Measurements from ENCODE around the gene SNCB.
"Not testable (repeated sequence)": the region's sequence is repeated elsewhere in the genome, so short reads cannot be mapped to it uniquely, and the experiment has no call there.

SNCB gene

DNA sequence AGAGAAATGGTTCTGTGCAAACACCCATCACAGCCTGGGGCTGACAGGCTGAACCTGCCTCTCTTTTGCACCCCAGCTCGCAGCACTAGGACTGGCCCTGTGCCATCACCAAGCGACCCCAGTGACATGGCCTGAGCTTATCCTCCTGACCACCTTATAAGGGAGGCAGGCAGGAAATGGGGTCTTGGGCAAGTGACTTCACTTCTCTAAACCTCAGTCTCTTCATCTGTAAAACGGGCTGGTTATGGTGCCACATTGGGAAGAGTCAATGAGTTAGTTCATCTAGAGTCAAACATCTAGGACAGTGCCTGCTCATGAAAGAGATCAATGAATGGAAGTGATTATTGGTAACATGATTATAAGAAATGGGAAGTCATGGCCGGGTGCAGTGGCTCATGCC lies 6.2 kb downstream of the SNCB start:
- DNase-seq (ENCODE audit: low spot score), result no peak

DNA sequence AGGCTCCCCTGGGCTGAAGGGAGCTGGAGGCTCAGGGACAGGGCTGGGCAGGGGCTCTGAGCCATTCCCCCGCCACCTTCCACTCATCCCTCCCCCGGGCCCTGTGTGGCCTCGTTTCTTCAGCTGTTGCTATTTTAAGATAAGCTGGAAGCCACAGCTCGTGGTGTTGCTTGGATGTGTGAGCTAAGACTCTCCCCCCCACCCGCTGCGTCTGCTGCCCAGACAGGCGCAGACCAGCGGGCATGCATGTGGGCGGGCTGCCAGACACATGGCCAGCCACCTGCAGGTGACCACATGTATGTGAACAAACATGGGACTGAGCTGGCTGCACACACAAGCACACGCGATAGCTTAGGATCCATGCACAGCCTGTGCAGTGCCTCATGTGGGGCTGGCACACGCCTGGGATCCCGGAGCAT lies 8.7 kb downstream of the SNCB start:
- no peak for DNase-seq (ENCODE audit: low spot score)

DNA sequence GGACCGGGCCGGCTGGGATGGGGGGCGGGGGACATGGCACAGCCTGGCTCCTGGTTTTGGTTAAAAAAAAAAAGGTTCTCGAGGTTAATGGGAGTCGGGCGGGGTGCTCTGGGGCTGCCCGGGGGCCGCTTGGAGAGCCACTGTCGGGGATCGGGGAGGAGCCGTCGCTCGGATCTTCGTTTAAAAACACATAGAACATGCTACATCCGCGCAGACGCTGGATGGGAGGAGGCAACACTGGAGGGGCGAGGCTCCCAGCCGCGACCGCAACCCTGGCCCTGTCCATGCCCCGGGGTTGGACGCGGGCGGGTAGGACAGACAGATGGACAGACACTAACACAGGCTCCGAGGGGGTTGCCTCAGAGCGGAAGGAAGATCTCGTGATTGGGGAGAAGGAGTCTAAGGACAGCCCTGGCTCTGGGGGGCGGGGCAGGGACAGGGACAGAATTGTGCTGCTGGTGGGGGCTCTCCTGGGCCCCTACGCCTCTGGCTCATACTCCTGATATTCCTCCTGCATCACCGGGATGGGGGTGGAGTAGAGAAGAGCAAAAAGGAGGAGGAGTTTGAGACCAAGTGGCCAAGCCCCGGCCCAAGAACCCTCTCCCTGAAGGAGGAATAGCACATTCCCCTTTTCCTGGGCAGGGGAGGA lies 9.9 kb downstream of the SNCB start:
- DNase-seq (ENCODE audit: low spot score), result peak; percentile 32

DNA sequence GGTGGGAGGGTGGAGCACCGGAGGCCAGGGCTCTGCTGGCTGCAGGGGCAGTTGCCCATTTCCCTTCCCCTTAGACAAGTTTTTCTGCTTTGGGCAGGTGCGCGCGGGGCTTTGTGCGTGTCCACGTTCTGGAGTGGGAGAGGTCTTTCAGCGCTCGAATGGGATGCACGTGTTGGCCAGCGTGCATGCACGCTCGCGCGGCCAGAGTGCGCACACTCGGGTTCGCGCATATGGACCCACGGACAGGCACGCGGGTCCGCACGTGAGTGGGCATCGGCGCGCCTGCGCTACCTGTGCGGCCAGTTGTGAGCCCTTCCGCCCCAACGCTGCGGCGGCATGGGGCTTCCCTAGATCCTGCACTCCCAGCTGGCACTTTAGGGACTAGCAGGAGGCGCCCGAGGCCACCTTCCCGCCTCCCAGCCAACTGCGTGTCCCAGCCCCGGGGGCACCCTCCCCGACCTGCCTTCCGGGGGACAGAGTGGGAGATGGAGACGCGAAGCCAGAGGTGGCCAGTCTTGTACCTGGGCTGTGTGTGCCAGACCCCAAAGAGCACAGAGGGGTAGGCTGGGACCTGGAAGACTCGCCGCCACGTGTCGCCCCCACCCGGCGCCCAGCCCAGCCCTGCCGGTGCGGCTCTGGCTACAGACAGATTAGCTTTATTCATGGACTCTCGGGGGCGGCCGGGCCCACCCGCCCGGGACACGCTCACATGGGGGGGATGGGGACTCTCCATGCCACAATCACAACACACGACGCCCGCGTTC lies 10.6 kb downstream of the SNCB start:
- no peak for DNase-seq (ENCODE audit: low spot score)

DNA sequence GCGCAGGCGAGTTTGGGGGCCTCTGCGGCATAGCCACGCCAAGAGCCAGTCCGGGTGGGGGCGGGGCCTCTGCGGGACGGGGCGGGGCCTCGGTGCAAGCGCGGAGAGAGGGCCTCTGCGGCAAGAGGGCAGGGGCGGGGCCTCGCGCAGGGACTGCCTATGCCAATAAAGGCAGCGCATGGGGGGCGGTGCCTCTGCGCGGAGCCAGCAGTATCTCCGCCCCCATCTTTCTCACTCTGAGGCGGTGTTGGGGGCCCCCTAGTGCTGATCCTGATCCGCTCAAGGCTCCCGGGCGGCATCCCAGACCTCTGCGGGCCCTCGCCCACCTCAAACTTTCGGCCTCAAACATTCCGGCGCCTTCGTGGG lies 11.1 kb downstream of the SNCB start:
- DNase-seq (ENCODE audit: low spot score), result peak; percentile 87

DNA sequence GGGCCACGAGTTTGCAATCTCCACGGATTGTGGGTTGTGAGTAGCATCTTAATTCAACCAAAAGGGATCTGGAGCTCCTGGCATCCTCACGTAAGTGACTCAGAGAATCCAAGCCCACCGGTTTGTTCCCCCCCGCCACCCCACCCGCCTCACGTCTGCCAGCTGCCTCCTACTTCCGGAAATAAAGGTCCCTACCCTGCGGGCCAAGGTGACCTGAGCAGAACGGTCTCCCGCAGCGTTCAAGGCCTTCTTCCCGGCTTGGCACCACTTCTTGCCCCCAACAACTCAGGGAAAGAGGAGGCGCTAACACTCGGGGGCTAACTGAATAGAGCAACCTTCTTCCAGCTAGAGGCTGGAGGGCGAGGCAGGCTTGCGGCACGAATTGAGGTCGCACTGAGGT lies 11.6 kb downstream of the SNCB start:
- DNase-seq (ENCODE audit: low spot score), result no peak

DNA sequence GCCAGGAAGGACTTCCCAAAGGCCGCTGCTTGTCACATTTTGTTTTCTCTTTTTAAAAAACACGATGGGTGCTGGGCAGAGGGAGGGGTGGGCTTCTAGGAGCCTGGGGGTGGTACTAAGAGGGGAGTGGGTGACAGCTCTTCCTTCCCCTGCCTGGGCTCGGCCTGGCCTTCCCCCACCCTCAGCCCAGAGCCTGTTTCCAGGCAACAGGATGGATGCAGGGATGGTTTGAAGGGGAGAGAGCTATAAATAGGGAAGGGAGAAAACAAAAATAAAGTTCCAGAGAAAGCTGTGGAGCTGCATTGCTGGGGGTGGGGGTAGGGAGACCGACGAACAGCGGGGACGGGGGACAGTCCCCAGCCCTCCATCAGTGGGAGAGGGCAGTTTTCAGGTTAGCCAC lies 13.8 kb downstream of the SNCB start:
- no peak for DNase-seq (ENCODE audit: low spot score)

DNA sequence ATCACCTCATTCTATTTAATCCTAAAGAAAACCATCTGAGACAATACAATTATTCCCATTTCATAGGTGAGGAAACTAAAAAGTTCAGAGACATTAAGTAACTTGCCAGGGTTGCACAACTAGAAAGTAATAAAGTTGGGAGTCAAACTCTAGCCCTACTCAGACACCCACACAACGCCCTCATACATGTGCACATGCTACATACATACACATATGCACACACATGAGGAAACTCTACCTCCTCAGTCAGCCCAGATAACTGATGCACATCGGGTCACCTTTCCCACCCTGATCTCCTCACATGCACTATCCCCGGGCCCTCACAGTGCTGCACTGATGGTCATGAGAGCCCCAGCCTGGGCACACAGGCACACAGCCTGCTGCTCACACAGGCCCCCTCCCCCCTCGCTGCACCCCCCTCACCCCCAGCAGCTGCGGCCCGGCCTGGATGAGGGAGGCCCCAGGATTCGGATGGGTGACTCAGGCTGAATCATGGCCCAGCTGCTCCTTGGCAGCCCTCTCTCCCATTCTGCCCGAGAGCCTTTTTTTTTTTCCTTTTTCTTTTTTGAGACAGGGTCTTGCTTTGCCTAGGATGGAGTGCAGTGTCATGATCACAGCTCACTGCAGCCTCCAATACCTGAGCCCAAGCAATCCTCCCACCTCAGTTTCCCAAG lies 15.4 kb downstream of the SNCB start:
- no peak for DNase-seq (ENCODE audit: low spot score)

DNA sequence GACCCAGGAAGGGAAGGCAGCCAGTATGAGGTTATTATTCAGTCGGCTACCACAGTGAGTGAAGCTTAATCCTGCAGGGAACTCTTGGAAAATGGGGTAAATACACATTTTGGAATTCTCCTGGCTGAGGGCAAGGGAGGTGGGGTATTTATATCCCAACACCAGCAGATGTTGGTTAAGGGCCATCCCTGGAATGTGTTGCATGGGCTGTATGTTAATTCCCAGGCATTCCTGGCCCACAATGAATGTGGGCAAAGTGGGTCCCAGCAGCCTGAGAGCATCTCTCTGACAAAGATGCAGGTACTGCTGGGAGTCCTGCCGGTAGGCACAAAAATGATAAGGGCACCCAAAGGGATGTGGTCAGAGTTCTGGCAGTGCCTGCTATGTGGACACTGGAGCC lies 17.5 kb downstream of the SNCB start:
- no peak for DNase-seq (ENCODE audit: low spot score)

DNA sequence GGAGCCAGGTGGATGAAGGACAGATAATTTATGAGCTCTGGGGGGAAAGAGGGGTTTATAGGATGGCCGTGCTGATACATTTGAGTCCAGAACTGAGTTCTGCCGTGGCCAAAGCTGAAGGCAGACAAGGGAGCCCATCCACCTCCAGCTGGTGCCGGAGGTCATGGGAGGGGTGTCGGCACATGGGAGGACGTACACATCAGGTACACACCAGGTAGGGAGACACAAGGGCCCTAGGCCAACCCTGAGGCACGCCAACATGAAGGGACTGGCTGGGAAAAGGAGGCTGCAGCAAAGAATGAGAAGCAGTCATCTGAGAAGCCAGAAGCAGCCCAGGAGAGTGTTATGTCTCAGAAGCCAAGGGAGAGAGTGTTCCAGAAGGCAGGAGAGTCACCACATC lies 18.3 kb downstream of the SNCB start:
- no peak for DNase-seq (ENCODE audit: low spot score)

DNA sequence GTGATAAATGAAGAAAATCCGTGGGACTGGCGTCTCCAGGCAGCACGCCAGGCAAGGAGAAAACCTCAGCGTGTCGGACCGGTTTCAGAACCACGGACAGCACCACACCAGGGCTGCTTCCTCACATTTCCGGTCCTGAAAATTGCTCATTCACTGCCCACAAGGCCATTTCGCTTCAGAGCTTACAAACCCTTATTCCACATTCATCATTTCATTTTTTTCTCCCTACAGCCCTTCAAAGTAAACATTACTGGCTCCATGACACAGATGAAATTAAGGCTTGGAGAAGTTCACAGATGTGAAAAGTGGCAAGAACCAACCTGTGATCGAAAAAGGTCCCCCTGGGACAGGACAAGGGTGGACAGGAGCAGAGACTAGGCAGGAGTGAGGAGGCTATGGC lies 18.9 kb downstream of the SNCB start:
- peak; percentile 40 for DNase-seq (ENCODE audit: low spot score)

DNA sequence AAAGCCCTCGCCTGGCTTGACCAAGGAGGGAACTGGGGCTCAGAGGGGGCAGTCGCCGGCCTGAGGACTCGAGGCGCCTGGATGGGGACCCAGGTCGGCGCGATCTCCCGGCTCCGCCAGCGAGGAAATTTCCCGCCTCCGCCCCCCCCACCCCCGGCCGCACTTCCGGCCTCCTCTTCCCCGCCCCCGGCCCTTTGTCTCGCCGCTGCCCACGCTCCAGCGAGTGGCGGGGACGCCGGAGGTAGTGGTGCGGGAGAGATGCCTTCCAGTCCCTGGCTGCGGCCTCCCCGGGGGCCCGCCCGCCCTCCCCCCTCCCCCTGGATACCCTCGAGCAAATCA lies 19.9 kb downstream of the SNCB start:
- no peak for DNase-seq (ENCODE audit: low spot score)

DNA sequence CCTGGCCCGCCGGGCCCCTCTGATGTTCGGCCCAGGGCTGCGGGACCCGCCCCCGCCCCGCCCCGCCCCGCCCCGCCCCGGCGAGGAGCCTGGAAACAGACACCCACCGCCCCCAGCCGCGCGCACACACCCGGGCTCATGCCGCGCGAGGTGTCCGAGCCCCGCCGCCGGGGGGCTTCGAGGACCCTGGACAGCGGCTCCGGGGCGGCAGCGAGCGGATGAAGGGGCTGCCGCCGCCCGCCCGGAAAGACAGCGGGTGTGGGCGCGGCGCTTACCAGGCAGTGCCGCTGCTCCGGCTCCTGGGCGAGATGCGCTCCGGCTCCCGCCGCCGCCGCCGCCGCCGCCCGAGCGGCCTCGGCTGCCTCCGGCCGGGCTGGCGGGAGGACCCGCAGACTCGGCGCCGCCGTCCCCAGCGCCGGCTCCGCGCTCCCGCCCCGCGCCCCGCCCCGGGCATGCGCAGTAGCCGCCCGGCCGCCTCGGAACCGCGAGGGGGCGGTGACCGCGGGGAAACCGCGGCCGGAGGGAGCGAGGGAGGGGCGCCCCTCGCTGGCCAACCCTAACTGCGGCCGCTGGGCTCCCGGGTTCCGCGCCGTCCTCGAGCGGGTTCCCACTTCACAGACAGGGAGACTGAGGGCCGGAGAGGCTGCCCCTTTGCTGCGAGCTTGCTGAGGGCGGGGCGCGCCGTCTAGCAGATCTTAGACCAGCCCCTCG lies 20.5 kb downstream of the SNCB start, which contains the start of gene GPRIN1:
Gene GPRIN1 (minus strand): TSS at position 433 of the 711 bp plus-strand sequence. CDS start 10,322 bp downstream, outside the sequence.
- peak; percentile 48 for DNase-seq (ENCODE audit: low spot score)

DNA sequence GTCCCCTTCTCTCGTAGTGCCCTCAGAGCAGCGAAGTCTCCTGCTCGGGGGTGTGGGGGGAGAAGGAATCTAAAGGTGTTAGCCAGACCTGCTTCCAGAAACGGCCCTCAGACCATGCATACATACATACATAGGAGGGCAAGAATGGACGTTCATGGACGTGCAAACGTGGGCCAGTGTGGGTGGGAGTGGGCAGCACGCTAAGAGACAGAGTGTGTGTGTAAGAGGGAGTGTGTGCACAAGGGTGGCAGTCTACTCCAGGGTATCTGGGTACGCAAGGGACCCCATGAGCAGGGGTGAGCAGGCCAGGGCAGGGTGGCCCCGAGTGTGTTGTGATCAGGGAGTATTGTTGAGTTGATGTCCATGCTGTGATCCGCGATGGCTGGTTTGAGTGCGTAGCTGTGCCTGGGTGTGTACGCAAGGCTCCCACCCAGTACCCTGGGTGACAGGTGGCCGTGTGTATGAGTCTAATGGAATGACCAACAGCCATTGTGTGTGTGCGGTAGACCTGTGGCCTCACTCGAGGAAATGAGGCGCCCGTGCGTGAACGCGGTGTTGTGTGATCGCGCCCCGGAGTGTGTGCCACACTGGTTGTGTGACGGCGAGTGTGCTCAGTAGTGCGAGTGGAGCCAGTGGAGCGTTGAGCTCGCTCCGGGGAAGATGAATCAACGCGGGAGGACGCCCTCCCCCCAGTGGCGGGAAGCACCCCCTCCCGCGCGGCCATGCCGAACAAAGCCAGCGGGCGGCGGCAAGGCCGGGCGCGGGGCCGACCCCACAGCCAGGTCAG lies 21.2 kb downstream of the SNCB start:
- peak; percentile 18 for DNase-seq (ENCODE audit: low spot score)

DNA sequence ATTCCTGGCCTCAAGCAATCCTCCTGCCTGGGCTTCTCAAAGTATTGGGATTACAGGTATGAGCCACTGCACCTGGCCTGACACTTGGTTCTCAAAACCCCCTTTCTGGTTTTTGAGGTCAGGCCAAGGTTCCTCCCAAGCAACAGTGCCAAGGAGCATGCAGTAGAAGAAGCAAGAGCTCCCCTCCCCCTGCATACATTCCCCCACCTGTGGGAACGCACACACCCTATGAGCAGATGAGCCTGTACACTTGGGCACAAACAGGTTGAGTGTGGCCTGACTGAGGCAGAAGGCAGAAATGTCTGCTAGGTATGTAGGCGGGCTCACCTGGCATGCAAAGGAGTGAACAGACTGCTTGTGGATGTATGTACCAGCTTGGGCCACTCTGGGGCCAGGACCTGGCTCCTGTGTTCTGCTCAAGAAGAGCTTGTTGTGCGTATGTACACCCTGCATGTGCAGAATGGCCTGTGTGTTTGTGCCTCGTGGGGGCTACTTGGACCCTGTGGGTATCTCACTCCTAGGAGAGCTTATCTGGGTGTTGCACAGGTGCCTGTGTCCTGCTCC lies 22.1 kb downstream of the SNCB start:
- DNase-seq (ENCODE audit: low spot score), result no peak

DNA sequence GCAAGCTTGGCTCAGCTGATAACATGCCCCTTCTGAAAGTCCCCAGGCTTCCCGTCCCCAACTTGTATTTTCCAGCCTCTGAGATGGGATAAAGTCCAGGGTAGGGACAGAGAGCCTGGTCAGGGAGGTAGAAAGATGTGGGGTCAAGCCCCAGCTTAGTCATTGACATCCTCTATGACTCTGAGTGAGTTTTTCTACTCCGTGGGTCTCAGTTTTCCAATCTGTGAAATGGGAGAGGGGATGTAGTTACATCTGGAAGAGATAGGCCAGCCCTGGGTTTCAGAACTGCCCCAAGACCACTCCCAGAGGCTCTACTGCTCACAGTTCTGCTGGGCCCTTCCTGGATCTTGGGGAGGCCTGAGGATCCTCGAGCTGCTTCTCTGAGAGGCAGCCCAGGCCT lies 23.5 kb downstream of the SNCB start:
- no peak for DNase-seq (ENCODE audit: low spot score)

DNA sequence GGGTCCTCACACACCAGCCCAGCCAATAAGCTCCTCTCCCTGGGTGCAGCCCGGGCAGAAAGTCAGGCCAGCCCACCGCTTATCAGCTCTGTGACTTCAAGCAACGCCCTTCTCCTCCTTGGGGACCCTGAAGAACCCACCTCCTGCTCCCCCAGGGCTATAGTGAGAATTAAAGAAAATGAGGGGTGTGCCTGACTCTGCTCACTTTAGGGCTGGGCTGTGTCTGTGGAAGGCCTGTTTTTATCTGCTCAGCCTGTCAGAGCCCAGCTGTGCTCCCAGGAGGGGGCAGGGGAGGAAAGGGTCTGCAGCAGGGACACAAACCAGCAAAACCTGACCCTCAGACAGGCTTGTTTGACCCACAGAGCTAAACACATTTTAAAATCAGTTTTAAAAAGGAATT lies 24.3 kb downstream of the SNCB start:
- no peak for DNase-seq (ENCODE audit: low spot score)

DNA sequence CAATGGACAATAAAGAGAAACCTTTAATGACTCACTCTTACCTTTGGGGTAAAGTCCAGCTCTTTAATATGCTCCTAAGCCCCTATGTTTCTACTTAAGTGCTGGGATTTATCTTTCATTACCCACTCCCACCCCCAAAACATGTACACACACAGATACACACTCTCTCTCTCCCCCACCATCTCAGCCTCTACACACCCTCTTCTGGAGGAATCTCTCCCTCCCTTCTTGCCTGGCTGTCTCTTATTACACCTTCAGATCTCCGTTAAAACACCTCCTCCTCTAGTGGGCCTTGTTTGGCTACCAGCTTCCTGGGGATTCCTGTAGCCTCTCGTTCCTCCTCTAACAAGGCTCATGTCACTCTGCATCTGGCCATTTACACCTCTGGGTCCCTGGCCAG lies 27.2 kb downstream of the SNCB start:
- no peak for DNase-seq (ENCODE audit: low spot score)

DNA sequence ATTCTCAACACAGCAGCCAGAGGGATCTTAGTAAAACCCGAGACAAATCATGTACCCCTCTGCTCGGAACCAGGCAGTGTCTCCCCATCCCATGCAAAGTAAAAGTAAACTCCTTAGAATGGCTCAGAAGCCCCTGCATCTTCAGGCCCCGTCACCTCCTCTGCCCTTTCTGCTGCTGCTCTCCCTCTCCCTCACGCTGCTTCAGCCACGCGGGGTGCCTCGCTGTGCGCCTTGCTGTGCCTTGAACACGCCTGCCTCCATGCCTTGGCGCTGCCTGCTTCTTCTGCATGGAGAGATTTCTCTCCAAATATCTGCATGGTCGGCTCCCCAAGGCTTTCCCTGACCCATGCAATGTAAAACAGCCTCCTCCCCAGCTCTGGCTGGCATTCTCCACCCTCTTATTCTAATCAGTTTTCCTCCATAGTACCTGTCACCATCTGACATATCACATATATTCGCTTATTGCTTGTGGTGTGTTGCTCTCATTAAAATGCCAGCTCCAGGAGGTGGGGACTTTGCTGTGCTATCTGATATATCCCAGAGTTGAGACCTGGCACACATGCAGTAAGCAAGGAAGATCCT lies 28.3 kb downstream of the SNCB start:
- DNase-seq (ENCODE audit: low spot score), result no peak

DNA sequence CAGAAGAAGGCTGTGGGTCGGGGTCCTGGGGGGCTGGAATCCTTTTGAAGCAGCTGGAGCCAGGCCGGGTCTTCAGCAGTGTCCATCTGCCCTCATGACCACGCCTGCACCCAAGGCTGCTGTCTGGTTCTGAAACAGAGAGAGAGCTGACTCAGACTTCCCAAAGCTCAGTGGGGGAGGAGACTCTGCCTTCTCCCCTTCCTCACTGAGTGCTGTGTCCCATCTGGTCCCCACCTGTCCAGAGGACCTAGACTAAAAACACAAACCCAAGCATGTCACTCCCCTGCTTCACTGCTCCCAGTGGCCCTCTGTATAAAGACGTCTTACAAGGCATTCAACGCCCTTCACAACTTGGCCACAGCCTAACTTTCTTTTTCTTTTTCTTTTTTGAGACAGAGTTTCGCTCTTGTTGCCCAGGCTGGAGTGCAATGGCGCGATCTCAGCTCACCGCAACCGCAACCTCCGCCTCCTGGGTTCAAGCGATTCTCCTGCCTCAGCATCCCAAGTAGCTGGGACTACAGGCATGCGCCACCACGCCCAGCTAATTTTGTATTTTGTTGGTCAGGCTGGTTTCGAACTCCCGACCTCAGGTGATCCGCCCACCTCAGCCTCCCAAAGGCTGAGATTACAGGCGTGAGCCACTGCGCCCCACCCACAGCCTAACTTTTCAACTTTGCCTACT lies 30.4 kb downstream of the SNCB start:
- DNase-seq (ENCODE audit: low spot score), result not testable (repeated sequence)

Data from SW480 (cell line).